ENCODE data around the gene NRAS.

DNA sequence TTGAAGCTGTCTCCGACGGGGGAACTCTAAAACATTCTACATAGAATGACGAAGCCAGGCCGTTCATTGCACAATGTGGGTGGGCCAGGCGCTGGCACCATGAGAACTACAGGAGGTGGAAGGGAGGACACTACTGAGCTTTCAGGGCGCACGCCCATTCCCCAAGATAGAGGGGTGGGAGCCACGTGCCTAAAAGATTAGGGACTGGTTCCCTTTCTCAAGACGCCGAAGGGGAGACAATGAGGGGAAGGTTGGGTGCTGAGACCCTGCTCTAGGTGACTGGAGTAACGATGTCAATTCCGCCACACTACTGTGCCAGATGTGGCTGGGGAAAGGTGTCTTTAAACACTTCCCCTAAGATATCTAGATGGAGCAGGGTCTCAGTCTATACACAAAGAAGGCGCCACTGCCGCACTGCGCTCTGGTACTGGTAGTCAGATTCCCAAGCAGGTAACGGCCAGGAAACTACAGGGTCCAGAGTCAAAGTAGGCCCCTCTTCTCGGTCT is 40.4 kb upstream of the NRAS start:
- TF ChIP-seq, protein P1, sequence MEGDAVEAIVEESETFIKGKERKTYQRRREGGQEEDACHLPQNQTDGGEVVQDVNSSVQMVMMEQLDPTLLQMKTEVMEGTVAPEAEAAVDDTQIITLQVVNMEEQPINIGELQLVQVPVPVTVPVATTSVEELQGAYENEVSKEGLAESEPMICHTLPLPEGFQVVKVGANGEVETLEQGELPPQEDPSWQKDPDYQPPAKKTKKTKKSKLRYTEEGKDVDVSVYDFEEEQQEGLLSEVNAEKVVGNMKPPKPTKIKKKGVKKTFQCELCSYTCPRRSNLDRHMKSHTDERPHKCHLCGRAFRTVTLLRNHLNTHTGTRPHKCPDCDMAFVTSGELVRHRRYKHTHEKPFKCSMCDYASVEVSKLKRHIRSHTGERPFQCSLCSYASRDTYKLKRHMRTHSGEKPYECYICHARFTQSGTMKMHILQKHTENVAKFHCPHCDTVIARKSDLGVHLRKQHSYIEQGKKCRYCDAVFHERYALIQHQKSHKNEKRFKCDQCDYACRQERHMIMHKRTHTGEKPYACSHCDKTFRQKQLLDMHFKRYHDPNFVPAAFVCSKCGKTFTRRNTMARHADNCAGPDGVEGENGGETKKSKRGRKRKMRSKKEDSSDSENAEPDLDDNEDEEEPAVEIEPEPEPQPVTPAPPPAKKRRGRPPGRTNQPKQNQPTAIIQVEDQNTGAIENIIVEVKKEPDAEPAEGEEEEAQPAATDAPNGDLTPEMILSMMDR (IDR thresholded peaks at IDR 0.05), result no peak
- TF ChIP-seq POLR2A (IDR thresholded peaks at IDR 0.05; ENCODE audit: low read depth) (no peak), EP300 (IDR thresholded peaks at IDR 0.05) (no peak), POLR2AphosphoS5 (IDR thresholded peaks at IDR 0.05) (no peak)

Measured in esophagus muscularis mucosa (tissue), 4 donors.